Measurements from ENCODE around the gene ECE1. TPM values are rescaled to one million over a fixed set of nuclear protein-coding genes. Genes with fewer than 3 reads are reported as not detected.
A peak's percentile ranks its signal among the peaks of the same experiment; 100 is the strongest.

Gene ECE1
- total and polyA plus RNA-seq, 2 of the 4 experiments (the other 2 are of a cell fraction): 61.8 to 124 TPM

GRCh38 chr1:21255284-21255942 lies 34.9 kb downstream of the ECE1 start:
- dilution Hi-C loops (cut with HindIII; ENCODE audit: low sequenced_read_pairs, unreplicated experiment) (no loop called here), intact Hi-C loops (cut with micrococcal nuclease) (loop anchor here (1.0 to 10.0 kb wide), 4 partner anchors 23 to 399 kb away; no protein-coding TSS in a partner anchor), in situ Hi-C loops (cut with MboI; ENCODE audit: low sequenced_read_pairs) (loop anchor here (5.0 to 10.0 kb wide), 2 partner anchors 82 to 399 kb away; no protein-coding TSS in a partner anchor)
- Histone ChIP-seq H3K27ac (ENCODE audit: insufficient read depth, low read length) (no peak overlapping the region), H3K79me1 (ENCODE audit: low read depth in 1 of 2, low read length in 2 of 2) (peaks cover 7 to 51% of the 10 kb centered on the region in 2 experiments; a peak in 3 of 4 replicates), H3K56ac (ENCODE audit: extremely low read depth, insufficient read depth, low read length) (no peak overlapping the region), H2AK9ac (replicated peaks; ENCODE audit: low read depth, low read length, poor library complexity) (peak overlapping the region; percentile 81), H3K4me3 (ENCODE audit: insufficient read depth, low read depth, low read length) (no peak overlapping the region), H3K4me1 (ENCODE audit: control insufficient read depth, insufficient read depth, low read length) (peaks cover 8% of the 10 kb centered on the region), H3K14ac (replicated peaks; ENCODE audit: low read depth, low read length) (no peak overlapping the region), H3K4me2 (ENCODE audit: low read depth, low read length) (no peak overlapping the region), H4K20me1 (ENCODE audit: insufficient read depth, low read length) (peaks cover 4% of the 10 kb centered on the region; the same call in 1 of the 2 replicates), H4K91ac (ENCODE audit: insufficient read depth, low read depth, low read length) (no peak overlapping the region), H3K23ac (ENCODE audit: low read depth, low read length) (no peak overlapping the region), H3K4ac (ENCODE audit: low read depth, low read length) (no peak overlapping the region), H3K18ac (ENCODE audit: low read depth, low read length) (no peak overlapping the region), H4K8ac (ENCODE audit: low read depth in 2 of 2, low read length in 2 of 2) (0 out of 4 replicates have a peak overlapping the region, but pooled peaks of 1 of the 2 experiments have one; percentile 46), H2BK5ac (ENCODE audit: low read depth, low read length, poor library complexity, severe bottlenecking) (no peak overlapping the region), H3K36me3 (ENCODE audit: control insufficient read depth, insufficient read depth, low read length) (peaks cover 50% of the 10 kb centered on the region), H3K9me1 (ENCODE audit: insufficient read depth, low read length) (peaks cover 9% of the 10 kb centered on the region), H4K5ac (ENCODE audit: low read depth, low read length) (no peak overlapping the region), H2BK15ac (ENCODE audit: low read depth, low read length) (no peak overlapping the region), H2AK5ac (ENCODE audit: low read depth, low read length) (peak overlapping the region; percentile 52; the same call in 1 of the 2 replicates), H2BK120ac (ENCODE audit: low read depth, low read length) (no peak overlapping the region), H3K27me3 (ENCODE audit: control insufficient read depth, insufficient read depth, low read length) (no peaks in the 10 kb centered on the region), H3K9me3 (ENCODE audit: control insufficient read depth, insufficient read depth, low read length) (no peaks in the 10 kb centered on the region), H2BK20ac (ENCODE audit: low read depth, low read length) (no peak overlapping the region), H2AFZ (replicated peaks; ENCODE audit: low read length, poor library complexity) (peak overlapping the region; percentile 40), H3K9ac (ENCODE audit: low read depth, low read length) (no peak overlapping the region)
- BruUV-seq (replicated peaks): no TSS peak
- 78% methylated on average over 4 of the region's 11 CpGs; no CpG with 5 or more reads in 1 of the 2 experiments for WGBS, 2 experiments (ENCODE audit: extremely low coverage in 2 of 2, insufficient read length in 1 of 2)
- POLR2A ChIA-PET (ENCODE audit: unreplicated experiment): no interaction called here
- ATAC-seq (ENCODE audit: low read depth) (peak; percentile 90), DNase-seq (peak; percentile 79)
- CTCF ChIA-PET: interaction anchor here (0.6 to 1.7 kb wide), 13 partner anchors 10 to 115 kb away, joined by 3 to 15 read pairs (median 3); no protein-coding TSS in a partner anchor
- TF ChIP-seq RCOR1 (IDR thresholded peaks at IDR 0.05; ENCODE audit: insufficient replicate concordance, low read length) (no peak), CEBPB (IDR thresholded peaks at IDR 0.05; ENCODE audit: low read depth, low read length) (no peak), CTCF (conservative IDR thresholded peaks at IDR 0.05; ENCODE audit: low read depth, low read length) (peak; percentile 85), BHLHE40 (IDR thresholded peaks at IDR 0.05; ENCODE audit: low read depth, low read length) (no peak), MAZ (IDR thresholded peaks at IDR 0.05; ENCODE audit: borderline replicate concordance, low read depth, low read length) (peak; percentile 36; the same call in 1 of the 2 replicates), MXI1 (IDR thresholded peaks at IDR 0.05; ENCODE audit: borderline replicate concordance, low read depth, low read length) (no peak), MAFK (IDR thresholded peaks at IDR 0.05; ENCODE audit: low read depth, low read length) (0 out of 2 replicates have a peak, but pooled peaks have one; percentile 2), FOS (IDR thresholded peaks at IDR 0.05; ENCODE audit: low read depth, low read length) (no peak), USF2 (IDR thresholded peaks at IDR 0.05; ENCODE audit: low read depth, low read length) (no peak), RAD21 (IDR thresholded peaks at IDR 0.05; ENCODE audit: low read length) (peak; percentile 96), NFE2L2 (IDR thresholded peaks at IDR 0.05; ENCODE audit: low read depth, low read length) (no peak), CHD1 (IDR thresholded peaks at IDR 0.05; ENCODE audit: low read depth, low read length) (no peak; the same call in 1 of the 2 replicates), RFX5 (IDR thresholded peaks at IDR 0.05; ENCODE audit: low read depth, low read length) (no peak), ELK1 (IDR thresholded peaks at IDR 0.05; ENCODE audit: borderline replicate concordance, low read depth, low read length) (no peak)

All from IMR-90 (cell line).